Nephron (organoid): Measurements from ENCODE around the gene PKP1.
A peak's percentile ranks its signal among the peaks of the same experiment; 100 is the strongest.
"Not testable (repeated sequence)": the region's sequence is repeated elsewhere in the genome, so short reads cannot be mapped to it uniquely, and the experiment has no call there.

Experiments
- H3K27ac Mint-ChIP-seq, 3 experiments: 2 replicates each; pipeline ENCODE4 v1.8.0; 2020; ENCODE audit warnings: mixed read lengths in 3 of 3, mild to moderate bottlenecking in 2 of 3, moderate library complexity in 1 of 3
- H3K27me3 Mint-ChIP-seq: 2 replicates; pipeline ENCODE4 v1.8.0; 2021; ENCODE audit warnings: low read depth, mild to moderate bottlenecking, moderate library complexity, mixed read lengths
- H3K36me3 Mint-ChIP-seq: 2 replicates; pipeline ENCODE4 v1.8.0; 2020; ENCODE audit warnings: low read depth, mixed read lengths
- H3K4me1 Mint-ChIP-seq: 2 replicates; pipeline ENCODE4 v1.8.0; 2020; ENCODE audit warnings: mixed read lengths
- H3K4me3 Mint-ChIP-seq, 3 experiments: 2 replicates each; pipeline ENCODE4 v1.8.0; 2020; ENCODE audit warnings: mild to moderate bottlenecking in 3 of 3, mixed read lengths in 3 of 3, moderate library complexity in 2 of 3
- H3K9me3 Mint-ChIP-seq: 2 replicates; pipeline ENCODE4 v1.8.0; 2020; ENCODE audit warnings: mixed read lengths
- CTCF ChIP-seq, 3 experiments: fragments of 200-600 bp; sonication (generic); IDR thresholded peaks; one replicate each; pipeline ENCODE4 v1.5.0; 2021; ENCODE audit warnings: antibody characterized with exemption in 3 of 3; ENCODE audit not compliant: unreplicated experiment in 3 of 3

The PKP1 gene

DNA sequence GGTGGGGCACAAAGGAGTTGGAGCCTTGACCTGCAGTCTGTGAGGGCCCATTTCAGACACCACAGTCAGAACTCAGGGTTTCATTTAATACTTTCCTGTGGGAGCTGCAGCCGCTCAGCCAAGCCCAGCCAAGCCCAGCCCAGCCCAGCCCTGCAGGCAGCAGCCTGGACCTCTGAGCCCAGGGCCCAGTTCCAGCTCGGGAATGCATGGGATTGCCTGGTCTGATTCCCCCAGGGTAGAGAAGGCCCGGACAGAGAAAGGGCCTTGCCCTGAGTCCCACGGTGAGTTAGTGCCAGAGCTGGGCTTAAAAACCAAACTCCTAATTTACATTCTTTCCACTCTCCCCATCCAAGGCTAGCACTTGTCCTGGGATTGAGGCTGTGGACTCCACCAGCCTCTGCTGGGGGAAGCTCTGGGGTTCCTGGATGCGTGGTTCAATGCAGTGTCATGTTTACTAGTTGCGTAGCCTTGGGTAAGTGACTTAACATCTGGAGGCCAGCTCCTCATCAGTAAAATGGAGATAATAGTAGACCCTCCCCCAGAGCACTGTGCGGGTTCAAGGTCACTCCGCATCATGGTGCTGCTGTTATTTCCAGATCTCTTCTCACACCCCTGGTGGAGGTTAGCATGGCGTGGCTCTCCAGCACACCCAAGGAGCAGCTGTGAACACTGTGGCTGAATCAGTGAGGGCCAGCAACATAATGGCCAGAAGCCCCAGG lies 29.2 kb upstream of the PKP1 start:
- Mint-ChIP-seq H3K9me3 (no peaks in the 10 kb centered on the region), H3K27me3 (peaks cover 4% of the 10 kb centered on the region), H3K27ac (no peak overlapping the region), H3K4me3 (no peak overlapping the region), H3K4me1 (peaks cover 7% of the 10 kb centered on the region), H3K36me3 (no peaks in the 10 kb centered on the region)
- TF ChIP-seq CTCF (IDR thresholded peaks at IDR 0.05; ENCODE audit: unreplicated experiment in 3 of 3), result no peak

DNA sequence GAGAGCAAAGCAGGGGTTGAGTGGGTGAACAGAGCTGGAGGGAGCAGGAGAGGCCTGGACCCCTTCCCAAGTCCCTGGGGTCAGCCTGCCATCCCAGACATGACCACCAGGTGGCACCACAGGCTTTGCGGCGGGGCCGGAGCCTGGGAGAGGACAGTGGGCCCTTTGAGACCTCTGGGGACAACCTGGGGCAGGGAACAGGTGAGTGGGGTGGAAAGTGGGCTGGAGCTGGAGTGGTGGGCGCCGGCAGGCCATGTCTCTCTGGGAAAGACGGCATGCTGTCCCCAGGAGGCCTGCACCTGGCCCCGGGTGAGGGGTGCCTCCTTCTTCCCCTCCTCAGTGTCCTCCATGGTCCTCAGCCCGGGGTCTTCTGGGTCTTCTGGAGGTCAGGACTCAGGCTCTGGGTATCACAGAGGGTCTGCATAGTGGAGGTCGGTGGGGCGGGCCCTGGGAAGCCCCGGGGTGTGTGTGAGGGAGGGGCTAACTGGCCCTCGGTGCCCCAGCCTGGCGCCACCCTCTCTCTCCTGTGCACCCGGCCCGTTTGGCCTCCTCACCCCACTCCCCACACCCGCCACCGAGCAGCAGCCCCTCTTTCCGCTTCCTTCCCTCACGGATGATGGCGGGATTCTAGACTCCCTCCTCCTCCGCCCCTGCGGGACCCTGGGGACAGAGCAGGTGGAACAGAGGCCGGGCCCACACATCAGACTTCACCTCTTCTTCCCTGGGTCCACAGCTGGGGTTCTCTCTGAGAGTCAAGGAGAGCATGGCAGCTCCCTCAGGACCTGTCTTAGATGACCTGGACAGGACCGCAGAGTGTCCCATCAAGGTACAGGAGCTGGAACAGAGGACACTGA lies 28.5 kb upstream of the PKP1 start:
- Mint-ChIP-seq H3K27ac (no peak overlapping the region), H3K36me3 (no peaks in the 10 kb centered on the region), H3K9me3 (no peaks in the 10 kb centered on the region), H3K4me1 (peaks cover 7% of the 10 kb centered on the region), H3K4me3 (no peak overlapping the region), H3K27me3 (peaks cover 4% of the 10 kb centered on the region)
- TF ChIP-seq CTCF (IDR thresholded peaks at IDR 0.05; ENCODE audit: unreplicated experiment in 3 of 3), result peak; percentile 91 to 97 (median 95)

DNA sequence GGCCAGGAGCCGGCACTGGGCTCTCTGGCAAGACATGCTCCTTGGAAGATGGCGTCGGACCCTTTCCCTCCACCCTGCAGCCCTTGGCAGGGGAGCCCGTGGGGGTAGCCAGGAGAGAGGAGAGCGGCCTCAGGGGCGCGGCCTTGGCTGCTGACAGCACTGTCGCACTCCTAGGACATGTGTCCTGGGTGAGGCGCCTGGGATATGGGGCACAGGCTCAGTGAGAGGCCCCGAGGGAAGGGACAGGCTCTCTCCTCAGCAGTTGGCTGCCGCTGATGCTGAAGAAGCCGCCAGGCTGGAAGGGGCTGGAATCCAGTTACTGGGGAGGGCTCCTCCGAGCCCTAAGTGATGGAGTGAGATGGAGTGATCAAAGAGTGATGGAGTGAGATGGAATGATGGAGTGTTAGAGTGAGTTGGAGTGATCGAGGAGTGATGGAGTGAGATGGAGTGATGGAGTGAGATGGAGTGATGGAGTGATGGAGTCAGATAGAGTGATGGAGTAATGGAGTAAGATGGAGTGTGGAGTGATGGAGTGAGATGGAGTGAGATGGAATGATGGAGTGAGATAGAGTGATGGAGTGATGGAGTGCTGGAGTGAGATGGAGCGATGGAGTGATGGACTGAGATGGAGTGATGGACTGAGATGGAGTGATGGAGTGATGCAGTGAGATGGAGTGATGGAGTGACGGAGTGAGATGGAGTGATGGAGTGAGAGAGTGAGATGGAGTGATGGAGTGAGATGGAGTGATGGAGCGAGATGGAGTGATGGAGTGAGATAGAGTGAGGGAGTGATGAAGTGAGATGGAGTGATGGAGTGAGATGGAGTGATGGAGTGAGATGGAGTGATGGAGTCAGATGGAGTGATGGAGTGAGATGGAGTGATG lies 27.6 kb upstream of the PKP1 start:
- Mint-ChIP-seq H3K27me3 (peaks cover 8% of the 10 kb centered on the region), H3K4me1 (peaks cover 12% of the 10 kb centered on the region), H3K9me3 (peaks cover 3% of the 10 kb centered on the region), H3K4me3 (no peak overlapping the region), H3K27ac (no peak overlapping the region), H3K36me3 (no peaks in the 10 kb centered on the region)
- no peak for TF ChIP-seq CTCF (IDR thresholded peaks at IDR 0.05; ENCODE audit: unreplicated experiment in 3 of 3)

DNA sequence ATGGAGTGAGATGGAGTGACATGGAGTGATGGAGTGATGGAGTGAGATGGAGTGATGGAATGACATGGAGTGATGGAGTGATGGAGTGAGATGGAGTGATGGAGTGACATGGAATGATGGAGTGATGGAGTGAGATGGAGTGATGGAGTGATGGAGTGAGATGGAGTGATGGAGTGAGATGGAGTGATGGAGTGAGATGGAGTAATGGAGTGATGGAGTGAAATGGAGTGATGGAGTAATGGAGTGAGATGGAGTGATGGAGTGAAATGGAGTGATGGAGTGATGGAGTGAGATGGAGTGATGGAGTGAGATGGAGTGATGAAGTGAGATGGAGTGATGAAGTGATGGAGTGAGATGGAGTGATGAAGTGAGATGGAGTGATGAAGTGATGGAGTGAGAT lies 25.2 kb upstream of the PKP1 start:
- peaks cover 27% of the 10 kb centered on the region for H3K27me3 Mint-ChIP-seq
- H3K27ac Mint-ChIP-seq, H3K9me3 Mint-ChIP-seq, H3K36me3 Mint-ChIP-seq, H3K4me3 Mint-ChIP-seq: not testable (repeated sequence)
- H3K4me1 Mint-ChIP-seq, result peaks cover 10% of the 10 kb centered on the region

DNA sequence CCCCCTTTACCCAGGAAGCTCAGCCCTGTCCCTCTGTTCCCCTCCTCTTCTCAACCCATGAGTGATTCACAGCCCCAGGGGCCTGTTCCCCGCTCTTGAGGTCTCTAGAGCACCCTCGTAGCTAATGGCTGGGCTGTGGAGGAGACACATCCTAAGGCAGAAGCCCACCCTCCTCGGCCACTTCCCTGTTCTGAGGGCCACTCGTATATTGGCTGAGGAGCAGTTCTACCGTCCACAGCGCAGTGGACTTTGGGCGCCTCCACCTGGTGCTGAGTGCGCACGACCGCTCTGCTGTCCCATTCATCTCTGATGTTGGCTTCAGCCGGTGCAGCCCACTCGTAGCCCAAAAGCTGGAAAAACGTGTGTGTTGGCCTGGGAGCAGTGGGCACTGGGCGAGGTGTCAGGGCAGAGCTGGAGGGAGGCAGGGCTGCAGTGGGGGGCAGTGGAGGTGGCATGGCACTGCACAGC lies 24.5 kb upstream of the PKP1 start:
- peaks cover 3% of the 10 kb centered on the region for H3K9me3 Mint-ChIP-seq
- H3K36me3 Mint-ChIP-seq, result no peaks in the 10 kb centered on the region
- TF ChIP-seq CTCF (IDR thresholded peaks at IDR 0.05; ENCODE audit: unreplicated experiment in 3 of 3), result no peak
- no peak overlapping the region for H3K4me3 Mint-ChIP-seq
- peaks cover 33% of the 10 kb centered on the region for H3K27me3 Mint-ChIP-seq
- peaks cover 6% of the 10 kb centered on the region for H3K4me1 Mint-ChIP-seq
- H3K27ac Mint-ChIP-seq, result no peak overlapping the region
